ENCODE measurements around the gene CFAP73.

CFAP73 gene

DNA sequence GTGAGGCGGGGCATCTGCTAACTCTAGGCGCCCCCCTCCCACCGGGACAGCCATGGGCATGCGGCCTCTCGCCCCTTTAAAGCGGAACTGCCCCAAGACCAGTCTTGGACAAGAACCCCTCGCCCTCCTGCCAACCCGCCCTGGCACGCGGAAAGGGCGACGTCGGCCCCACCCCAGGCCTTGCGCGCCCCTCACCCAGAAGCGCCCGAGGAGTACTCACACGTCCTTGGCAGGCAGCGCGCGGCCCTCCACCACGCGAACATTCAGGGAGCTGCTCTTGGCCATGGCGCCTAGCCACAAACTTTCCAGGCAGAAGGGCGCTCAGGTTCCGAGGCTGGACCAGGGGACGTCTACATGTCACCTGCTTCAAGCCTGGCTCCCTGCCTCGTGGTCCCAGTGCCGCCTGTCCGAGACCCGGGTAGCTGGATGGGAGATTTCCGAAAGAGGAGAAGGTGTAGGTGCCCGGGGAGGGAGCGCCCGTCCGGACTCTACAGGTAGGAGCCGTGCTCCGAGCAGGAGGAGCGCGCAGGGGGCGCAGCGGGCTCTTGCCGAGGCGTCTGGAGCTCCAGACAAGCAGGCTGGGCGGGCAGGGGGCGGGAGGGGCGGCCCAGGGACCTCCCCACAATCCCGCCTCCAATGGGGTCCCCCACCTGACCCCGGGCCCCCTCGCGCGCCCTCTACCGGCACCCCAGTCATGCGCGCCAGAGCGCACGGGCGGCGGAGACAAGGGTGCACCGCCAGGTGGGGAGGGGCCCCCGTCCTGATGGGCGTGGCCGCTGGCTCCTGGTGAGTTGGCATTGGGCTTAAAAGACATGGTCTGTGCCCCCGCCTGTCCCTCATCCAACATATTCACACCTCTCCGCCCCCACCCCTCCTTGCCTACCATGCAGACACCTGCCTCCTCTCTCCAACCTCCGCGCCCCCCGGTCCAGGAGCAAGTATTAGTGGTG is 14.1 kb upstream of the CFAP73 start, which contains the start of gene RASAL1:
Gene RASAL1, minus strand, starts transcription at position 584 of the 950 bp plus-strand sequence. Its CDS starts 299 bp downstream, at position 285.
- DNase-seq (ENCODE audit: low read depth, low spot score) = no peak
- no peak within 1 kb of the TSS for H3K4me3 ChIP-seq (ENCODE audit: low read depth, low read length)
- in situ Hi-C loops (cut with HindIII; ENCODE audit: low sequenced_read_pairs) = no loop called here
- TF ChIP-seq, protein P1, sequence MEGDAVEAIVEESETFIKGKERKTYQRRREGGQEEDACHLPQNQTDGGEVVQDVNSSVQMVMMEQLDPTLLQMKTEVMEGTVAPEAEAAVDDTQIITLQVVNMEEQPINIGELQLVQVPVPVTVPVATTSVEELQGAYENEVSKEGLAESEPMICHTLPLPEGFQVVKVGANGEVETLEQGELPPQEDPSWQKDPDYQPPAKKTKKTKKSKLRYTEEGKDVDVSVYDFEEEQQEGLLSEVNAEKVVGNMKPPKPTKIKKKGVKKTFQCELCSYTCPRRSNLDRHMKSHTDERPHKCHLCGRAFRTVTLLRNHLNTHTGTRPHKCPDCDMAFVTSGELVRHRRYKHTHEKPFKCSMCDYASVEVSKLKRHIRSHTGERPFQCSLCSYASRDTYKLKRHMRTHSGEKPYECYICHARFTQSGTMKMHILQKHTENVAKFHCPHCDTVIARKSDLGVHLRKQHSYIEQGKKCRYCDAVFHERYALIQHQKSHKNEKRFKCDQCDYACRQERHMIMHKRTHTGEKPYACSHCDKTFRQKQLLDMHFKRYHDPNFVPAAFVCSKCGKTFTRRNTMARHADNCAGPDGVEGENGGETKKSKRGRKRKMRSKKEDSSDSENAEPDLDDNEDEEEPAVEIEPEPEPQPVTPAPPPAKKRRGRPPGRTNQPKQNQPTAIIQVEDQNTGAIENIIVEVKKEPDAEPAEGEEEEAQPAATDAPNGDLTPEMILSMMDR (IDR thresholded peaks at IDR 0.05; ENCODE audit: low read depth, low read length) = no peak

GRCh38 chr12:113136128-113136989 is 13.2 kb upstream of the CFAP73 start:
- DNase-seq (ENCODE audit: low read depth, low spot score) = no peak
- in situ Hi-C loops (cut with HindIII; ENCODE audit: low sequenced_read_pairs) = no loop called here
- TF ChIP-seq, protein P1 (IDR thresholded peaks at IDR 0.05; ENCODE audit: low read depth, low read length) = no peak
- H3K4me3 ChIP-seq (ENCODE audit: low read depth, low read length) = no peak overlapping the region

DNA sequence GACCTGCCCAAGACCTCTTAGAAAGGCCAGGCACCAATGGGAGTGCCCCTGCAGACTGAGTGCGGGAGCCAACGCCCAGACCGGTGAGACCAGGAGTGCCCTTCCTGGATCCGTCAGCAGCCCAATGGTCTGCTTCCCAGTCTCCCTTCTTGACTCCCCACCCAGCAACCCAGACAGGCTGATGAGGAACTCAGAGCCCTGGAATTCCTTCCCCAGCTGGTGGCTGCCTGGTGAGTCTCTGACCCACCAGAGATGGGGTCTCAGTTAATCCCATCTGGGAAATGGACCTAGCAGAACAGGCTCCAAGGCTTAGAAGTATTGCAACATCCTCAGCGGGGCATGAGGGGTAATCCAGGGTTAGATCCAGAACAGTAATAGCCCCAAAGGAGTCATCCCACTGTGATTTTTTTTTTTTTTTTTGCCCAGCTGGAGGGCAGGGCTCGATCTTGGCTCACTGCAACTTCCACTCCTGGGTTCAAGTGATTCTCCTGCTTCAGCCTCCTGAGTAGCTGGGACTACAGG is 12.5 kb upstream of the CFAP73 start:
- no peak for DNase-seq (ENCODE audit: low read depth, low spot score)
- TF ChIP-seq, protein P1 (IDR thresholded peaks at IDR 0.05; ENCODE audit: low read depth, low read length) = no peak
- in situ Hi-C loops (cut with HindIII; ENCODE audit: low sequenced_read_pairs) = no loop called here
- no peak overlapping the region for H3K4me3 ChIP-seq (ENCODE audit: low read depth, low read length)

- TF ChIP-seq, protein P1 (IDR thresholded peaks at IDR 0.05; ENCODE audit: low read depth, low read length) = no peak
- no peak for DNase-seq (ENCODE audit: low read depth, low spot score)
- in situ Hi-C loops (cut with HindIII; ENCODE audit: low sequenced_read_pairs) = no loop called here
- no peak overlapping the region for H3K4me3 ChIP-seq (ENCODE audit: low read depth, low read length)
Measured at GRCh38 chr12:113137861-113138783, 11.4 kb upstream of the CFAP73 start.

DNA sequence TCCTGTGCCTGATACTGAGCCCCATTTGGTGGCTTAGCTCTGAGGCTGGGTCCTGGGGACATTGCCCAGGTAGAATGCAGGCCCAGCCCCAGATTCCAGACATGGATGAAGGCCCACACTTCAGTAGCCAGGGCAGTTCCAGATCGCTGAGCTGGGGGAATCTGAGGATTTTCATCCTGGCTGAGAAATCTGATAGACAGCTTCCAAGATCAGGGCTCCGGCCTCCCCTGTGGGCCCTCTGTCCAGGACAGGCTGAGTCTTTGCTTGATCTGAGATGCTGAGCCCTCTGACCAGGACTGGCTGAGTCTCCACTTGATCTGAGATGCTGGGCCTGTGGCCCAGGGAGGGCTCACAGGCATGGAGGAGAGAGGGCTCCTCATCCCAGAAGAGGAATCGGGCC is 10.7 kb upstream of the CFAP73 start:
- DNase-seq (ENCODE audit: low read depth, low spot score) = no peak
- H3K4me3 ChIP-seq (ENCODE audit: low read depth, low read length) = no peak overlapping the region
- in situ Hi-C loops (cut with HindIII; ENCODE audit: low sequenced_read_pairs) = no loop called here
- TF ChIP-seq, protein P1 (IDR thresholded peaks at IDR 0.05; ENCODE audit: low read depth, low read length) = no peak

All from astrocyte of the spinal cord (primary cell).